B cell (primary cell): ENCODE measurements around the gene PRKCH. TPM values are rescaled to one million over a fixed set of nuclear protein-coding genes. Genes with fewer than 3 reads are reported as not detected.

ENCODE experiments used
- ATAC-seq: fragments of 200-7000 bp; cut with Tn5 transposase; one replicate; pipeline ENCODE4 v1.10.0; 2021; ENCODE audit warnings: low read depth, mild to moderate bottlenecking, moderate number of reproducible peaks, moderate library complexity
- CTCF ChIA-PET: fragments of 350-600 bp; sonication (Branson Sonifier 250); formaldehyde crosslinking; loops from one replicate; lab custom pipeline; 2021; ENCODE audit warnings: antibody characterized with exemption, inconsistent platforms; lab: Charles Lee
- POLR2A ChIA-PET: fragments of 350-600 bp; sonication (Branson Sonifier 250); formaldehyde crosslinking; loops from one replicate; lab custom pipeline; 2021; ENCODE audit warnings: antibody characterized with exemption; lab: Charles Lee
- DNase-seq: peaks from one replicate; pipeline ENCODE4 v3.0.0; 2013
- H2AFZ ChIP-seq: 2 replicates; pipeline ENCODE4 v1.6.1; 2012; ENCODE audit warnings: mild to moderate bottlenecking, low read depth, low read length; ENCODE audit not compliant: insufficient read depth, poor library complexity, severe bottlenecking
- H3K27ac ChIP-seq, 2 donors: 1 replicate in 1 of 2; 2 replicates in 1 of 2; pipeline ENCODE4 v1.5.1; 2012 to 2013; ENCODE audit warnings: low read length in 2 of 2, mild to moderate bottlenecking in 2 of 2, moderate library complexity in 1 of 2
- H3K27me3 ChIP-seq, 4 experiments: fragments of 200-600 bp in 1 of 4; sonication (generic) in 1 of 4; replicated peaks in 1 of 4; 1 replicate in 2 of 4; 2 replicates in 2 of 4; pipeline versions ENCODE4 v1.6.1 to v1.7.0; 2013 to 2016; ENCODE audit warnings: low read length in 3 of 4, mild to moderate bottlenecking in 2 of 4, mixed read lengths in 1 of 4, moderate library complexity in 1 of 4; ENCODE audit not compliant: insufficient read depth in 4 of 4, control insufficient read depth in 3 of 4; ENCODE audit errors: control extremely low read depth in 1 of 4
- H3K36me3 ChIP-seq, 2 experiments: replicated peaks in 1 of 2; 1 replicate in 1 of 2; 2 replicates in 1 of 2; pipeline versions ENCODE4 v1.6.1 to v1.7.1; 2013; ENCODE audit warnings: low read length in 1 of 2; ENCODE audit not compliant: insufficient read depth in 2 of 2, control insufficient read depth in 1 of 2; ENCODE audit errors: control extremely low read depth in 1 of 2, extremely low read depth in 1 of 2
- H3K4me1 ChIP-seq, 2 donors: fragments of 200-600 bp in 1 of 2; sonication (generic) in 1 of 2; 1 replicate in 1 of 2; 2 replicates in 1 of 2; pipeline versions ENCODE4 v1.5.1 to v1.6.1; 2013 to 2017; ENCODE audit warnings: low read length in 2 of 2; ENCODE audit not compliant: control insufficient read depth in 2 of 2, insufficient read depth in 2 of 2
- H3K4me2 ChIP-seq: replicated peaks from 2 replicates; pipeline ENCODE3; 2012; ENCODE audit warnings: mild to moderate bottlenecking, low read depth, low read length; ENCODE audit not compliant: poor library complexity, severe bottlenecking
- H3K4me3 ChIP-seq, 5 experiments: fragments of 200-600 bp in 1 of 5; sonication (generic) in 1 of 5; 1 replicate in 3 of 5; 2 replicates in 2 of 5; pipeline versions ENCODE4 v1.5.1 to v1.7.0; 2011 to 2016; ENCODE audit warnings: low read length in 4 of 5, mild to moderate bottlenecking in 4 of 5, low read depth in 2 of 5, control low read depth in 1 of 5, moderate library complexity in 1 of 5; ENCODE audit not compliant: insufficient read depth in 1 of 5; ENCODE audit errors: control extremely low read depth in 1 of 5, extremely low read depth in 1 of 5
- H3K79me2 ChIP-seq: fragments of 200-600 bp; sonication (generic); one replicate; pipeline ENCODE4 v1.6.0; 2016; ENCODE audit warnings: low read length; ENCODE audit not compliant: control insufficient read depth, insufficient read depth
- H3K9ac ChIP-seq: fragments of 200-600 bp; sonication (generic); 2 replicates; pipeline ENCODE4 v1.6.1; 2017; ENCODE audit warnings: mild to moderate bottlenecking, low read length, moderate library complexity
- H3K9me3 ChIP-seq, 3 donors: one replicate each; pipeline versions ENCODE4 v1.6.1 to v1.7.1; 2013; ENCODE audit warnings: low read length in 2 of 3; ENCODE audit not compliant: control insufficient read depth in 2 of 3, insufficient read depth in 1 of 3; ENCODE audit errors: control extremely low read depth in 1 of 3
- H4K20me1 ChIP-seq: 2 replicates; pipeline ENCODE4 v1.6.0; 2012; ENCODE audit warnings: mild to moderate bottlenecking, low read length; ENCODE audit not compliant: insufficient read depth, control insufficient read depth, poor library complexity, severe bottlenecking
- H3K27ac Mint-ChIP-seq: one replicate; pipeline ENCODE4 v1.8.0; 2021; ENCODE audit warnings: mixed read lengths
- H3K27me3 Mint-ChIP-seq: one replicate; pipeline ENCODE4 v1.8.0; 2021; ENCODE audit warnings: mixed read lengths
- H3K4me1 Mint-ChIP-seq: one replicate; pipeline ENCODE4 v1.8.0; 2021; ENCODE audit warnings: mixed read lengths
- H3K4me3 Mint-ChIP-seq: one replicate; pipeline ENCODE4 v1.8.0; 2021; ENCODE audit warnings: mixed read lengths
- H3K9me3 Mint-ChIP-seq: one replicate; pipeline ENCODE4 v1.8.0; 2022; ENCODE audit warnings: mixed read lengths; ENCODE audit not compliant: insufficient read depth
- CTCF ChIP-seq: fragments of 200-600 bp; IDR thresholded peaks from one replicate; pipeline ENCODE4 v1.8.0; 2022; ENCODE audit warnings: antibody characterized with exemption, mild to moderate bottlenecking
- EZH2 ChIP-seq: IDR thresholded peaks from 2 replicates; pipeline ENCODE4 v1.6.1; 2012; ENCODE audit warnings: borderline replicate concordance, low read depth, mild to moderate bottlenecking, moderate library complexity, low read length; ENCODE audit not compliant: insufficient read depth, poor library complexity, severe bottlenecking
- WGBS: methylation state at CpG from one replicate; pipeline ENCODE4 v1.1.5; 2013; ENCODE audit warnings: missing lambda C conversion rate; ENCODE audit not compliant: insufficient coverage; 5-methylcytosine and 5-hydroxymethylcytosine counted together
- intact Hi-C: fragments of 100-400 bp; cut with micrococcal nuclease; formaldehyde crosslinking; loops from one replicate; pipeline ENCODE4 v1.10.0; 2022
- polyA plus RNA-seq: library from polyadenylated mRNA; depleted of rRNA; stranded (reverse); fragments of >200 nt; gene quantifications from 2 replicates; pipeline ENCODE4 v1.2.3, GENCODE V29; 2012
- total RNA-seq, 2 donors: library from RNA; stranded (reverse); fragments of 120-200 nt in 1 of 2; gene quantifications; 1 replicate in 1 of 2; 2 replicates in 1 of 2; pipeline versions ENCODE4 v1.2.3 to v1.2.4, GENCODE V29; 2013 to 2022

Gene PRKCH
- total and polyA plus RNA-seq, 2 donors (not counting 1 experiment from before 2014, with no cell fraction given) = 2.0 to 5.0 TPM

GRCh38 chr14:61480704-61481285, 159.4 kb downstream of the PRKCH start:
- ATAC-seq = no peak
- TF ChIP-seq EZH2 = no peak
- Histone ChIP-seq H3K36me3 (no peaks in the 10 kb centered on the region), H3K27me3 (no peaks in the 10 kb centered on the region), H3K4me1 (peaks cover 43 to 51% of the 10 kb centered on the region in 2 donors), H3K9me3 (no peaks in the 10 kb centered on the region), H3K27ac (no peak overlapping the region), H3K9ac (no peak overlapping the region), H3K79me2 (no peaks in the 10 kb centered on the region), H4K20me1 (no peaks in the 10 kb centered on the region), H2AFZ (peak overlapping the region; percentile 9), H3K4me2 (no peak overlapping the region), H3K4me3 (no peak overlapping the region)
- Mint-ChIP-seq H3K4me3 (no peak overlapping the region), H3K27ac (peak overlapping the region; percentile 97), H3K4me1 (peaks cover 59% of the 10 kb centered on the region), H3K9me3 (no peaks in the 10 kb centered on the region), H3K27me3 (no peaks in the 10 kb centered on the region)
- ChIA-PET POLR2A (interaction anchor here (0.8 to 2.1 kb wide), 4 partner anchors 9 to 87 kb away, joined by 3 to 6 read pairs (median 4); no protein-coding TSS in a partner anchor), CTCF (interaction anchor here (0.6 to 9.1 kb wide), 6 partner anchors 9 to 250 kb away, joined by 3 to 177 read pairs (median 4); no protein-coding TSS in a partner anchor)
- DNase-seq = no peak
- intact Hi-C loops = no loop called here
- over 99% methylated on average over 7 of the region's 8 CpGs for WGBS

GRCh38 chr14:61481701-61482100, 160.3 kb downstream of the PRKCH start:
- ChIA-PET CTCF (interaction anchor here (1.7 to 9.1 kb wide), 3 partner anchors 12 to 90 kb away, joined by 5 to 177 read pairs (median 76); no protein-coding TSS in a partner anchor), POLR2A (interaction anchor here (0.7 kb wide), 1 partner anchor 13 kb away, joined by 16 read pairs; no protein-coding TSS in a partner anchor)
- Histone ChIP-seq H3K4me2 (no peak overlapping the region), H3K4me1 (peaks cover 33 to 42% of the 10 kb centered on the region in 2 donors), H3K27ac (no peak overlapping the region), H4K20me1 (no peaks in the 10 kb centered on the region), H3K9me3 (no peaks in the 10 kb centered on the region), H3K36me3 (no peaks in the 10 kb centered on the region), H2AFZ (no peak overlapping the region), H3K79me2 (no peaks in the 10 kb centered on the region), H3K4me3 (no peak overlapping the region), H3K27me3 (no peaks in the 10 kb centered on the region), H3K9ac (no peak overlapping the region)
- 94% methylated on average over 4 of the region's 5 CpGs for WGBS
- TF ChIP-seq EZH2 (no peak), CTCF (no peak)
- no peaks in the 10 kb centered on the region for H3K9me3 Mint-ChIP-seq
- peak overlapping the region; percentile 38 for H3K27ac Mint-ChIP-seq
- peaks cover 50% of the 10 kb centered on the region for H3K4me1 Mint-ChIP-seq
- no peak overlapping the region for H3K4me3 Mint-ChIP-seq
- no peak for ATAC-seq
- DNase-seq = no peak
- intact Hi-C loops = no loop called here
- H3K27me3 Mint-ChIP-seq = no peaks in the 10 kb centered on the region
